GM19372 (cell line): ENCODE data around the gene DDHD1.

Source experiments
- ATAC-seq: cut with Tn5 transposase; IDR thresholded peaks from one replicate; pipeline ENCODE4 v1.9.1; 2021; ENCODE audit warnings: mild to moderate bottlenecking, low read depth, moderate library complexity; ENCODE audit not compliant: unreplicated experiment

The DDHD1 gene

GRCh38 chr14:53035336-53036210 lies 117.5 kb downstream of the DDHD1 start:
- ATAC-seq, result no peak

- no peak for ATAC-seq
These were observed 118.4 kb downstream of the DDHD1 start for GRCh38 chr14:53034688-53035230.

DNA sequence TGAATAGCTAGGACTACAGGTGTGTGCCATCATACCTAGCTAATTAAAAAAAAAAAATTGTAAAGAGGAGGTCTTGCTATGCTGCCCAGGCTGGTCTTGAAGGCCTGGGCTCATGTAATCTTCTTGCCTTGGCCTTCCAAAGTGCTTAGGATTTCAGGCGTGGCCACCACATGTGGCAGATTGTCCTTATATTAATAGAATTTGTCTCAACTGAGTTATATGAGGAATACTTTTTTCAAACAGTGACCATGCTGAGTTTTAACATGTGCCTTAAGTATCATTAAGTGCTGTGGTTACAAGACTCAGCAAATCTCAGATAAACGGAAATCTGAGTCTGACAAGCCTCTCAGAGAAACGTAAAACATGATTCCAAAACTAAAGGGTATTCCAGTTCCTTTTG lies 119.1 kb downstream of the DDHD1 start:
- ATAC-seq, result no peak

DNA sequence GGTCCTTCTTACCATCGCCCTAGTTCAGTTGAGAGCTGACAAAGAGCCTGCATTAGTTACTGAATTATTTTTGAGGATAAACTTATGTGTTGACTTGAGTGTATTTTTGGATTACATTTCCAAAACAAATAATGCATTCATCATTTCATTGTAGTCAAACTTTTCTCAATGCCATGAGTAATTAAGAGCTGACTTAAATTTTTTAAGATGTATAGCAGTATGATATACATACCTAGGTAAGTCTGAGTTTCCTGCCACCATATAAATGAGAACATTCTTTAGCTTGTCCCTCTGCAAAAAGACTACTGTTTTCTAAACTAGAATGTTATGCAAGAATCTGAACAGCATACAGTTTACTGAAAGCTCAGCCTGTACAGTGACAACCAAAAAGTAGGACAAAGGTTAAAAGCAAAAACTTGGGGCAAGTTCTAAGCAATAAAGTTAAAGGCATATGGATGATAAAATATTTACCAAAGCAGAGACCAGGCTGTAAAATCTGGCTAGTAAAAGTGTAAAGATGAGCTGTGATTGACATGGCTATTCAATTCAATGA lies 120.2 kb downstream of the DDHD1 start:
- no peak for ATAC-seq

- ATAC-seq, result no peak
These were observed 120.8 kb downstream of the DDHD1 start for GRCh38 chr14:53032161-53032803.

GRCh38 chr14:53027562-53027961 lies 125.6 kb downstream of the DDHD1 start:
- no peak for ATAC-seq

DNA sequence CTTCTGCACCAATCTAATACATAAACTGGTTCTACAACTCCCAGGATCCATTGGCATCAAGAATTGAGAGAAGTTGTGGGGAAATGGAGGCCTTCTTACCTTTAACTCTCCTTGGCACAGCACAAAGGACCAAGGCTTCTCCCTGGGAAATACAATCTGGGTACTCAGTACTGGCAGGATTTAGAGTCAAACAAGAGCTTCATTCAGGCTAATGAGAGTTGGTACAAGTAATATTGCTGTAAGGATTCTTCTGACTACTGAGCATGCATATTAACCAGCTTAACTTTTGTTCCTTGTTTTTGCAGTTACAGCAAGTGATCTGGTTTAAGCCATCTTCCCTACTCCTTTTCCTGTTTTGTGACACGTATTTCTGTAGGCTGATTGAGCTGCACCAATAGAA lies 126.1 kb downstream of the DDHD1 start:
- ATAC-seq, result no peak

GRCh38 chr14:53023325-53023724 lies 129.8 kb downstream of the DDHD1 start:
- ATAC-seq, result no peak

DNA sequence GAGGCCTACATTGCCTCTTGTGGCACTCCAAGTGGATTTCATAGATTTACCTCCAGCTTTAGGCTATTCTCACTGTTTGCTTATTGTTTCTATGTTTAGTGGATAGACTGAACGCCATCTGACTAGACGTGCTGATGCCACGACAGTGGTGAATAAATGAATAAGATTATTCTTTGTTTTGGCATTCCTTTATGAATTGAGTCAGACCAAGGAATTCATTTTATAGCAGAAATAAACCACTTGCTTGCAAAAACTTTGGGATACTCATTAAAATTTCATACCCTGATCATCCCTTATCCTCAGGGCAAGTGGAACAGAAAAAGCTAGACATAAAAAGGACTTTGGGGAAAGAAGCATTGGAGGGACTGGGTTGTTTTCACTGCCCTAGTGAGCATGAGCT lies 130.5 kb downstream of the DDHD1 start:
- ATAC-seq, result no peak

- ATAC-seq, result no peak
These were observed 132.8 kb downstream of the DDHD1 start for GRCh38 chr14:53020193-53020932.

DNA sequence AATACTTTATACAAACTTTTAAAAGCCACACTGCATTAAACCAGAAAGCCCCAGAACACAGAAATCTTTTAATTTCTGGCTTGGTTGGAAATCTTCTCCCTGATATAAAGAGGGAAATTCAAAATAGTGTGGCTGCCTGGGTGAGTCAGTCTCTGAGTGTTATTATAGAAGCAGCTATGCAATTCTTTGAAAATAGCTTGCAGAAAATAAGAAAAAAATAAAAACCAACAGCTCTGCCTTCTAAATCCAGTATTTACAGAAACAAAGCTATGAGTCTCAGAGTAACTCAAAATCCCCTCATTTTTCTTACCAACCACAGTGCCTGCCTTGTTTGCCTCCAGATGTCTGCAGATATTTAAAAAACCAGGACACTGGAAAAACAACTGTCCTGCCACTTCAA lies 133.7 kb downstream of the DDHD1 start:
- ATAC-seq, result no peak

DNA sequence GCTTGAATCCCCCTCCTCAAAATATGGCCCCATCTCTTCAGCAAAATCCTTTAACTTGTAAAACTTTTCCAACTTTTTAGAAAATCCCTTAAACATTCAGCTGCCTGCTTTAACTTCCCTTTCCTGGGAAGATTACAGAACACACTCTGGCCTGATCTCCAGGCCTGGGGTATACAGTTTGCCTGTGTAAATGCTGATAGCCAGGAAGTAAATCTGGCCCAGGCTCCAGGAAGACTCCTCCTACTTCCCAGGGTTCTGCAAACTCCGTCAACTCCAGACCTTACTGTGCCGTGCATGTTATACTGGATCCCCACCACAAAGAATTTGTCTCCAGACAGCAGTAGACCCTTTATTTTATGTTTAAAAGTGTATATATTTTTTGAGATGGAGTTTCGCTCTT lies 135.3 kb downstream of the DDHD1 start:
- no peak for ATAC-seq

DNA sequence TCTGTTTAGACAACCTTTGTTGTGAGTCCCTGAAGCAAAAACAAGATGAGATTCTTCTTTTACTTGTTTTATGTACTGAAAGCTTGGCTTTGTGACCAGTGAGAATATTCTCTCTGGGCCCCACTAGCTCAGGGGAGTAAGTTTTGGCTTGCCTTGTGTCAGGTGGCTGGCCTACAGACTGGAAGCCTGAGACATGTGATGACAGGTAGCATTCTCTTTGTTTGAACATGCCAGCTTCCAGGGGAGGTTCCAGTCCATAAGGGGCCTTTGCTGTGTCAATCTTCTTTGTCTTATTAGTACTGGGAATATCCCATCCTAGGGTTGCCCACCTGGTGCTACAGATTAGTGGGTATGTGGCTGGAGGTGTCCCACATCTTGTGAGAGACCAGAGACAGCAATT lies 136.2 kb downstream of the DDHD1 start:
- ATAC-seq, result no peak

DNA sequence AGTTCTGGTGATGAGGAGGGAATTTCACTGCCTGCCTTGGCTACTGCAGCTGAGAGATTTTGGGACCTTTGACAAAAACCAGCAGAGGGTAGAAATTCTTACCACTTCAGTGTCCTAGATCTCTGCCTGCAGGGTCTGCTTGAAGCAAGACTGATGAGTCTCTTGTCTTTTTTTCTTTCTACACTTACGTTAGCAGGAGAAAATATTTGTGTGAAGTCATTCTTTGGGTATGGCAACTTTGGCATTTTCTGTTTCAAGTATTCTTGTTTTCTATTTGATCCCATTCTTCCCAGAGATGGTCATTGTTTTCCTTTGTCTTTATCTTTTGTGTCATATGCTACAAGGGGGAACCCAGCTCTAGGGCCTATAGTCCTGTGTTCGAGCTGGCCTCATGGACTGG lies 136.6 kb downstream of the DDHD1 start:
- ATAC-seq, result no peak

- ATAC-seq, result no peak
These were observed 142.1 kb downstream of the DDHD1 start for GRCh38 chr14:53011053-53011462.

DNA sequence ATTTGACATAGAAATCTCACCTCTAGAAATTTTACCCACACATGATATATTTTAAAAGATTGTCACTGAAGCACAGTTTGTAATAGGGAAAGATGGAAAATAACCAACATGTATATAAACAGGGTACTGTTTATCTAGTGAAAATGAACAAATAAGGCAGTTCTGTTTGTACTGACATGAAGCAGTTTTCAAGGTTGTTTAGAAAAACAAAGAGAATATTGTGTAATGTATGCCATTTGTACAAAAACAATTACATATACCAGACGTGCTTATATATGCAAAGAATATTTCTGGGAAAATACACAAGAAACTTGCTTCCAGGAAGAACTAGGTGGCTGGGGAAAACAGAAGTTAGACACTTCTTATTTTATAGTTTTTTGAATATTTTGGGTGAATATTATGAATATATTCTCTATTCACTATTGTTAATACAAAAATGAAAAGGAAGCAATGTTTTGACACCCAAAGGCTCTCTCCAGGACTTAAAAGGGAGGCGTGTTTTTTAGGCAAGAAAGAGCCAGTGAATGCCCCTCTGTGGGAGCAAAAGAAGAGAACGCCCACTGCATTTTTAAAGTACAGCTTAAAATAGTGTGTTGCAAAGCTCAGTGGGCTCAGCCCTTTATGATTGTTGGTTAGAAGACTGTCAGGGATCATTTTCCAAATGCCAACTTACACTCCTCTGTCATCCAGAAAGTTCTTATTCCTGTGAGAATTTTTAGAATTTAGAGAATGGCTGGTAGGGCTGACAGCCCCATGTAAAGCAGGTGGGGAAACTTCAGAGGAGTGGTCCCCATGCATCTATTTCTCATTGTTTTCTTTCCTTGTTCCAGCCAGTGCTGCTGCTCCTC lies 142.7 kb downstream of the DDHD1 start:
- ATAC-seq, result no peak

- no peak for ATAC-seq
These were observed 146.1 kb downstream of the DDHD1 start for GRCh38 chr14:53006931-53007562.

DNA sequence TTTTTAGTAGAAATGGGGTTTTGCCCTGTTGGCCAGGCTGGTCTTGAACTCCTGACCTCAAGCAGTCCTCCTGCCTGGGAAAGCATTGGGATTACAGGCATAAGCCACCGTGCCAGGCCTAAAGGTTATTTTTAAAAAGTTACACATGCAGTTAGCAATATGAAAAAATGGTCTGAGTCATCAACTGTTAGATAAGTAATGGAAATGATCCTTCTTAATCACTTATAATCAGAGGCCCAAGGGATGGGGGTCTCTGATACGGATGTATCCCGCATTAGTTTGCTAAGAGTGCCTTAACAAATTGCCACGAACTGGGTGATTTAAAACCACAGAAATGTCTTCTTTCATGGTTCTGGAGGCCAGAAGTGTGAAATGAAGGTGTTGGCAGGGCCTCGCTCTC lies 148.1 kb downstream of the DDHD1 start:
- ATAC-seq, result no peak

- ATAC-seq, result no peak
These were observed 149.3 kb downstream of the DDHD1 start for GRCh38 chr14:53003776-53004175.
